Fibroblast of lung (primary cell): Measurements from ENCODE around the gene SNRK.

Experiments
- EZH2 ChIP-seq: IDR thresholded peaks from 2 replicates; pipeline ENCODE4 v1.5.1; 2012; ENCODE audit warnings: low read length, control low read depth, mild to moderate bottlenecking; ENCODE audit errors: missing control alignments
- TF ChIP-seq, protein P1 (sequence below), 2 donors: IDR thresholded peaks in 1 of 2; conservative IDR thresholded peaks in 1 of 2; 1 replicate in 1 of 2; 2 replicates in 1 of 2; pipeline ENCODE4 v1.5.1; 2011 to 2012; ENCODE audit warnings: low read length in 2 of 2, control low read depth in 1 of 2, inconsistent platforms in 1 of 2, low read depth in 1 of 2, mild to moderate bottlenecking in 1 of 2

DNA sequence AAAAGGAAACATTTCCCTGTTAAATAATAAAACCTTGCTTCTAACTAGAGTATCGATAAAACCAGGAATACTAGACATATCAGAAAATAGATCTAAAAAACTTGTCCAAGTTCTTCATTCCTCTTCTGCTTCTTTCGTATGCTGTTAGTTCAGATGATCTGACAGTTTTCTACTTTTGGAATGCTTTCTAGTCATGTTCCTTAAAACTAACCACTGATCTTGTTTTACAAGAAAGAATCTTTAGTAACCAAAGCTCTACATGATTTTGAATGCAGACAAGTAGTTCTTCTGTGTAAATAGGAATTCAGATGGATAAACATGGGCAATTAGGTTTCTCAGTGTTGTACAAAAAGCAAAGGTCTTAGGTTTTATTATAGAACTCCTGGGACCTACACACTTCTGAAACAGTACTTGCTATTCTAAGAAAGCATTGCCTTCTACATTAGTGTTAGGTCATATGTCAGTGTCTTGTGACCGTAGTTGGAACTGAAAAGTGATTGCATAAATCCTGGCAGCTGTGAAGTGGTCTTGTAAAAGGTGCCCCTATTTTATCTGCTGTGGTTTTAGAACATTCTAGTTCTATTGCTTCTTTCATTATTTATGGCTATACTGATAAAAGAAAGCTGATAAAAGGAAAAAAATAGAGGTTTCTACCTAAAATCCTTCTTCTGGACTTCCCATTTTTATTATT is 40.7 kb downstream of the SNRK start:
- TF ChIP-seq, protein P1, sequence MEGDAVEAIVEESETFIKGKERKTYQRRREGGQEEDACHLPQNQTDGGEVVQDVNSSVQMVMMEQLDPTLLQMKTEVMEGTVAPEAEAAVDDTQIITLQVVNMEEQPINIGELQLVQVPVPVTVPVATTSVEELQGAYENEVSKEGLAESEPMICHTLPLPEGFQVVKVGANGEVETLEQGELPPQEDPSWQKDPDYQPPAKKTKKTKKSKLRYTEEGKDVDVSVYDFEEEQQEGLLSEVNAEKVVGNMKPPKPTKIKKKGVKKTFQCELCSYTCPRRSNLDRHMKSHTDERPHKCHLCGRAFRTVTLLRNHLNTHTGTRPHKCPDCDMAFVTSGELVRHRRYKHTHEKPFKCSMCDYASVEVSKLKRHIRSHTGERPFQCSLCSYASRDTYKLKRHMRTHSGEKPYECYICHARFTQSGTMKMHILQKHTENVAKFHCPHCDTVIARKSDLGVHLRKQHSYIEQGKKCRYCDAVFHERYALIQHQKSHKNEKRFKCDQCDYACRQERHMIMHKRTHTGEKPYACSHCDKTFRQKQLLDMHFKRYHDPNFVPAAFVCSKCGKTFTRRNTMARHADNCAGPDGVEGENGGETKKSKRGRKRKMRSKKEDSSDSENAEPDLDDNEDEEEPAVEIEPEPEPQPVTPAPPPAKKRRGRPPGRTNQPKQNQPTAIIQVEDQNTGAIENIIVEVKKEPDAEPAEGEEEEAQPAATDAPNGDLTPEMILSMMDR (conservative IDR thresholded peaks at IDR 0.05 in 1 of 2, IDR thresholded peaks at IDR 0.05 in 1 of 2; ENCODE audit: low read depth in 1 of 2, low read length in 2 of 2): no peak
- TF ChIP-seq EZH2: no peak
